PFSK-1 (cell line): Measurements from ENCODE around the gene PCID2.

Source experiments
- FOXP2 ChIP-seq: optimal IDR thresholded peaks from 2 replicates; pipeline ENCODE3; 2011; ENCODE audit warnings: borderline replicate concordance, control low read depth, inconsistent platforms; ENCODE audit not compliant: insufficient read depth; ENCODE audit errors: extremely low read length, extremely low read depth
- POLR2AphosphoS5 ChIP-seq: IDR thresholded peaks from 2 replicates; pipeline ENCODE4 v1.6.1; 2012; ENCODE audit warnings: low read depth, mild to moderate bottlenecking, control low read depth, low read length, moderate library complexity
- REST ChIP-seq, 2 experiments: IDR thresholded peaks; 2 replicates each; pipeline versions ENCODE4 v1.6.1 to v1.8.0; 2011 to 2012; ENCODE audit warnings: low read depth in 2 of 2, low read length in 2 of 2, control low read depth in 1 of 2, inconsistent platforms in 1 of 2, mild to moderate bottlenecking in 1 of 2, moderate library complexity in 1 of 2; ENCODE audit not compliant: insufficient read depth in 1 of 2
- SIN3A ChIP-seq: IDR thresholded peaks from 2 replicates; pipeline ENCODE4 v1.6.1; 2012; ENCODE audit warnings: mild to moderate bottlenecking, low read length, moderate library complexity, borderline replicate concordance; ENCODE audit not compliant: insufficient read depth
- TAF1 ChIP-seq: IDR thresholded peaks from 2 replicates; pipeline ENCODE4 v1.6.1; 2012; ENCODE audit warnings: low read length, control low read depth, borderline replicate concordance; ENCODE audit not compliant: insufficient read depth

The PCID2 gene

DNA sequence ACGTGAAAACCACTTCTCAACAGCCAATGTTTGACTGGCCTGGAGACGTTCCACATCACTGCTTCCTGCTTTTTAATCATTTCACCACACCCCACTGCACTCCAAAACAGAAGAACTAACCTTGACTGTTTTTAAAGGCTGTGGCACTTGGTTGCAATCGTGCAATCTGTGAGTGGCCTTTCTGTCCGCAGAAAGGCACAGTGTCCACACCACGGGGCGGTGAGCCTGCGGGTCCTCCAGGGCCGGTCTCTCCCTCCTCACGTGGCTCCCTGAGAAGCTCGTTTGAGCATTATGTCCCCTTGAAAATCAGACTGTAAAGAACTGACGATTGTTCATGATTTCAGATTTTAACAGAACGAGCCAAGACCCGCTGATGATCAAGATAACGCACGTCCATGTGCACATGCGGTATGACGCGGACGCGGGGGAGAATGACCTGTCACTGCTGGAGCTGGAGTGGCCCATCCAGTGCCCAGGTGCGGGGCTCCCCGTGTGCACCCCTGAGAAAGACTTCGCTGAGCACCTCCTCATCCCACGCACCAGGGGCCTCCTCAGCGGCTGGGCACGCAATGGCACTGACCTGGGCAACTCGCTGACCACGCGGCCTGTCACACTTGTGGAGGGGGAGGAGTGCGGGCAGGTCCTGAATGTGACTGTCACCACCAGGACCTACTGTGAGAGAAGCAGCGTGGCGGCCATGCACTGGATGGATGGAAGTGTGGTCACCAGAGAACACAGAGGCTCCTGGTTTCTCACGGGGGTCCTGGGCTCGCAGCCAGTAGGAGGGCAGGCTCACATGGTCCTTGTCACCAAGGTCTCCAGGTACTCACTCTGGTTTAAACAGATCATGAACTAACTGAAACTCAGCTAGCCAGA, 37.0 kb downstream of the PCID2 start:
- TF ChIP-seq REST (IDR thresholded peaks at IDR 0.05; ENCODE audit: insufficient read depth in 1 of 2, low read depth in 2 of 2, low read length in 2 of 2) (no peak), SIN3A (no peak), FOXP2 (no peak), TAF1 (no peak), POLR2AphosphoS5 (no peak)

- TF ChIP-seq POLR2AphosphoS5 (no peak), FOXP2 (no peak), TAF1 (no peak), SIN3A (no peak), REST (IDR thresholded peaks at IDR 0.05; ENCODE audit: insufficient read depth in 1 of 2, low read depth in 2 of 2, low read length in 2 of 2) (no peak)
Measured at GRCh38 chr13:113170511-113170910, 38.0 kb downstream of the PCID2 start.

- no peak for TF ChIP-seq REST (IDR thresholded peaks at IDR 0.05; ENCODE audit: insufficient read depth in 1 of 2, low read depth in 2 of 2, low read length in 2 of 2)
- no peak for TF ChIP-seq TAF1
- no peak for TF ChIP-seq SIN3A
- no peak for TF ChIP-seq FOXP2
- no peak for TF ChIP-seq POLR2AphosphoS5
Measured at GRCh38 chr13:113169277-113170272, 38.9 kb downstream of the PCID2 start.

GRCh38 chr13:113168211-113168610, 40.3 kb downstream of the PCID2 start:
- TF ChIP-seq REST (IDR thresholded peaks at IDR 0.05; ENCODE audit: insufficient read depth in 1 of 2, low read depth in 2 of 2, low read length in 2 of 2) (no peak), TAF1 (no peak), SIN3A (no peak), FOXP2 (no peak), POLR2AphosphoS5 (no peak)
